Nephron progenitor cell (in vitro differentiated cells): ENCODE measurements around the gene TCIRG1.

Source experiments
- DNase-seq: peaks from one replicate; pipeline ENCODE4 v3.0.0; 2021
- H3K27ac Mint-ChIP-seq: 2 replicates; pipeline ENCODE4 v1.8.0; 2021; ENCODE audit warnings: mild to moderate bottlenecking, moderate library complexity, mixed read lengths
- H3K27me3 Mint-ChIP-seq: 2 replicates; pipeline ENCODE4 v1.8.0; 2021; ENCODE audit warnings: mild to moderate bottlenecking, low read depth, mixed read lengths; ENCODE audit not compliant: poor library complexity
- H3K36me3 Mint-ChIP-seq: 2 replicates; pipeline ENCODE4 v1.8.0; 2021; ENCODE audit warnings: low read depth, mixed read lengths
- H3K4me1 Mint-ChIP-seq: 2 replicates; pipeline ENCODE4 v1.8.0; 2021; ENCODE audit warnings: mixed read lengths
- H3K4me3 Mint-ChIP-seq: 2 replicates; pipeline ENCODE4 v1.8.0; 2021; ENCODE audit warnings: mild to moderate bottlenecking, moderate library complexity, mixed read lengths
- H3K9me3 Mint-ChIP-seq: 2 replicates; pipeline ENCODE4 v1.8.0; 2021; ENCODE audit warnings: mild to moderate bottlenecking, moderate library complexity, mixed read lengths
- CTCF ChIP-seq: fragments of 200-600 bp; sonication (generic); IDR thresholded peaks from 2 replicates; pipeline ENCODE4 v1.5.0; 2021; ENCODE audit warnings: antibody characterized with exemption

The TCIRG1 gene

DNA sequence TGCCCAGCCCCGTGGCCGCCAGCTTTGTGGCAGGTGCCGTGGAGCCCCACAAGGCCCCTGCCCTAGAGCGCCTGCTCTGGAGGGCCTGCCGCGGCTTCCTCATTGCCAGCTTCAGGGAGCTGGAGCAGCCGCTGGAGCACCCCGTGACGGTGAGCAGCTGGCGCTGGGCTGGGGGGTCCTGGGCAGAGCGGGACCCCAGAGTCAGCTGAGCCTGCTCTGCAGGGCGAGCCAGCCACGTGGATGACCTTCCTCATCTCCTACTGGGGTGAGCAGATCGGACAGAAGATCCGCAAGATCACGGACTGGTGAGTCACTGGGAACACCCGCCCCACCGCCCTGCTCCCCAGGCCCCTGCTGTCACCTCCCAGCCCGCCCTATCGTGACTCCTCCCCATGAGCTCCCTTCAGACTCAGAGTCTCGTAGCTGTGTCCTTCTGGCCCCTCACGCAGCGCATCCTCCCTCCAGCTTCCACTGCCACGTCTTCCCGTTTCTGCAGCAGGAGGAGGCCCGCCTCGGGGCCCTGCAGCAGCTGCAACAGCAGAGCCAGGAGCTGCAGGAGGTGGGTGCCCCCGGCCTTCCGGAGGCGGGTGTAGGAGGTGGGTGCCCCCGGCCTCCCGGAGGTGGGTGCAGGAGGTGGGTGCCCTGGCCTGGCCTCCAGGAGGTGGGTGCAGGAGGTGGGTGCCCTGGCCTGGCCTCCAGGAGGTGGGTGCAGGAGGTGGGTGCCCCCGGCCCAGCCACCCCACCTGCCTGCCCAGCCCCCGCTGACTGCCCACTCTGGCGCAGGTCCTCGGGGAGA, 4.7 kb downstream of the TCIRG1 start:
- H3K4me1 Mint-ChIP-seq, result peaks cover 17% of the 10 kb centered on the region
- H3K4me3 Mint-ChIP-seq, result no peak overlapping the region
- TF ChIP-seq CTCF, result no peak
- no peaks in the 10 kb centered on the region for H3K27me3 Mint-ChIP-seq
- no peak overlapping the region for H3K27ac Mint-ChIP-seq
- no peaks in the 10 kb centered on the region for H3K9me3 Mint-ChIP-seq
- no peaks in the 10 kb centered on the region for H3K36me3 Mint-ChIP-seq
- DNase-seq, result no peak

- no peak for DNase-seq
- H3K36me3 Mint-ChIP-seq, result no peaks in the 10 kb centered on the region
- H3K4me1 Mint-ChIP-seq, result peaks cover 17% of the 10 kb centered on the region
- H3K27me3 Mint-ChIP-seq, result no peaks in the 10 kb centered on the region
- no peak overlapping the region for H3K27ac Mint-ChIP-seq
- H3K9me3 Mint-ChIP-seq, result no peaks in the 10 kb centered on the region
- TF ChIP-seq CTCF, result no peak
- no peak overlapping the region for H3K4me3 Mint-ChIP-seq
These were observed 5.5 kb downstream of the TCIRG1 start for GRCh38 chr11:68044145-68044813.

DNA sequence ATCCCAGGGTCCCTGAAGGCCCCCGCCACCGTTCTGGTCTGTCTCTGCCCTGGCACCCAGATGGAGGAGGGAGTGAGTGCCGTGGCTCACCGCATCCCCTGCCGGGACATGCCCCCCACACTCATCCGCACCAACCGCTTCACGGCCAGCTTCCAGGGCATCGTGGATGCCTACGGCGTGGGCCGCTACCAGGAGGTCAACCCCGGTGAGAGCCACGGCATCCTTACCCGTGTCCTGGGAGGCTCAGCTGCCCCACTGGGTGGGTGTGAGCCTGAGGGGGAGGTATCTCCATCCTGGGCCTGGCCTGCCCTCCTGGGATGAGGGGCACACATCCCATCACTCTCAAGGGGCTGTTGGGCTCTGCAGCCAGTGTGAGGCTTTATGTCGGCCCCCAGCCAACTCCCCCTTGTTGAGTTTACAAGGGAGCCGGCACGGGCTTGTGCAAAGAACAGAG, 6.1 kb downstream of the TCIRG1 start:
- no peak for DNase-seq
- H3K4me3 Mint-ChIP-seq, result no peak overlapping the region
- H3K4me1 Mint-ChIP-seq, result peaks cover 14% of the 10 kb centered on the region
- no peak for TF ChIP-seq CTCF
- no peak overlapping the region for H3K27ac Mint-ChIP-seq
- no peaks in the 10 kb centered on the region for H3K36me3 Mint-ChIP-seq
- no peaks in the 10 kb centered on the region for H3K27me3 Mint-ChIP-seq
- no peaks in the 10 kb centered on the region for H3K9me3 Mint-ChIP-seq

DNA sequence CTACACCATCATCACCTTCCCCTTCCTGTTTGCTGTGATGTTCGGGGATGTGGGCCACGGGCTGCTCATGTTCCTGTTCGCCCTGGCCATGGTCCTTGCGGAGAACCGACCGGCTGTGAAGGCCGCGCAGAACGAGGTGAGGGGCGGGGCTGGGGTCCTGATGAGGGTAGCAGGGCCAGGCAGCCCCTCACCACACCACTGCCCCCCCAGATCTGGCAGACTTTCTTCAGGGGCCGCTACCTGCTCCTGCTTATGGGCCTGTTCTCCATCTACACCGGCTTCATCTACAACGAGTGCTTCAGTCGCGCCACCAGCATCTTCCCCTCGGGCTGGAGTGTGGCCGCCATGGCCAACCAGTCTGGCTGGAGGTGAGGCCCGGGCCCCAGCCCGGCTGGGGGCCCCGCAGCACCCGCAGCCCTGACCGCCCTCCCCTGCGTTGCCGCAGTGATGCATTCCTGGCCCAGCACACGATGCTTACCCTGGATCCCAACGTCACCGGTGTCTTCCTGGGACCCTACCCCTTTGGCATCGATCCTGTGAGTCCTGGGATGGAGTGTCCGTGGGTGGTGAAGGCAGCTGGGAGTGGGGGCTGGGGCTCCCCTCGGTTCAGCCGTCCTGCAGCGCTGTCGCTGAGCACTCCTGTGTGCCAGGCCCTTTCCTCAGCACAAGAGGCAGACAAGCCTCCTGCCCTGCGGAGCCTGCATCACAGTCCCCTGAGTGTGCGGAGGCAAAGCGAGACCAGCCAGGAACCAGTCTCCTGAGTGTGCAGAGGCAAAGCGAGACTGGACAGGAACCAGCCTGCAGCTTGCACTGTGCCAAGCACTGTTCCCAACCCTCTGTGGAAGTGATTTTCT, 8.8 kb downstream of the TCIRG1 start:
- H3K4me1 Mint-ChIP-seq, result peaks cover 17% of the 10 kb centered on the region
- H3K4me3 Mint-ChIP-seq, result no peak overlapping the region
- no peak overlapping the region for H3K27ac Mint-ChIP-seq
- TF ChIP-seq CTCF, result no peak
- H3K9me3 Mint-ChIP-seq, result no peaks in the 10 kb centered on the region
- no peaks in the 10 kb centered on the region for H3K36me3 Mint-ChIP-seq
- no peak for DNase-seq
- no peaks in the 10 kb centered on the region for H3K27me3 Mint-ChIP-seq

GRCh38 chr11:68048681-68049508, 10.1 kb downstream of the TCIRG1 start:
- H3K27ac Mint-ChIP-seq, result no peak overlapping the region

More at GRCh38 chr11:68048681-68049508, 10.1 kb downstream of the TCIRG1 start:
- no peak for DNase-seq
- Mint-ChIP-seq H3K4me3 (no peak overlapping the region), H3K4me1 (peaks cover 30% of the 10 kb centered on the region), H3K9me3 (no peaks in the 10 kb centered on the region), H3K27me3 (no peaks in the 10 kb centered on the region), H3K36me3 (no peaks in the 10 kb centered on the region)
- TF ChIP-seq CTCF, result no peak
